Right atrium auricular region (tissue), 2 donors: Measurements from ENCODE around the gene CAMSAP2. TPM values are rescaled to one million over a fixed set of nuclear protein-coding genes. Genes with fewer than 3 reads are reported as not detected.

Source experiments
- DNase-seq: peaks from one replicate; pipeline ENCODE4 v3.0.0-alpha.2; 2019; ENCODE audit warnings: low spot score
- H3K27ac ChIP-seq, 2 donors: fragments of 200-600 bp; sonication (generic); 1 replicate in 1 of 2; 2 replicates in 1 of 2; pipeline ENCODE4 v1.5.1; 2016 to 2019
- H3K27me3 ChIP-seq, 2 donors: fragments of 200-600 bp; sonication (generic); one replicate each; pipeline versions ENCODE4 v1.5.1 to v1.6.0; 2017 to 2019
- H3K36me3 ChIP-seq: fragments of 200-600 bp; sonication (generic); one replicate; pipeline ENCODE4 v1.5.1; 2016
- H3K4me1 ChIP-seq, 2 donors: fragments of 200-600 bp; sonication (generic); one replicate each; pipeline versions ENCODE4 v1.5.1 to v1.6.0; 2017 to 2019
- H3K4me3 ChIP-seq, 2 donors: fragments of 200-600 bp; sonication (generic); 1 replicate in 1 of 2; 2 replicates in 1 of 2; pipeline ENCODE4 v1.5.1; 2017 to 2019; ENCODE audit warnings: mild to moderate bottlenecking in 1 of 2, moderate library complexity in 1 of 2
- H3K9me3 ChIP-seq, 2 donors: fragments of 200-600 bp; sonication (generic); one replicate each; pipeline ENCODE4 v1.5.1; 2019
- CTCF ChIP-seq, 2 donors: fragments of 200-600 bp; sonication (generic); IDR thresholded peaks; one replicate each; pipeline ENCODE4 v1.5.1; 2019; ENCODE audit warnings: antibody characterized with exemption in 2 of 2
- total RNA-seq, 2 donors: library from RNA; depleted of rRNA; stranded (reverse); fragments of >200 nt; gene quantifications; one replicate each; pipeline ENCODE4 v1.1.0, GENCODE V29; 2016

The CAMSAP2 gene
- total RNA-seq, 2 donors from 2014 or later: 34.6 to 36.4 TPM

- no peak overlapping the region for H3K27ac ChIP-seq
- no peak for TF ChIP-seq CTCF (IDR thresholded peaks at IDR 0.05)
- no peak for DNase-seq
- H3K4me1 ChIP-seq: no peaks in the 10 kb centered on the region
- H3K27me3 ChIP-seq: no peaks in the 10 kb centered on the region
- no peak overlapping the region for H3K4me3 ChIP-seq
- H3K36me3 ChIP-seq: no peaks in the 10 kb centered on the region
- H3K9me3 ChIP-seq: no peaks in the 10 kb centered on the region
These were observed 24.0 kb upstream of the CAMSAP2 start for GRCh38 chr1:200714504-200715187.

- H3K4me3 ChIP-seq: no peak overlapping the region
- no peaks in the 10 kb centered on the region for H3K4me1 ChIP-seq
- no peak overlapping the region for H3K27ac ChIP-seq
- H3K36me3 ChIP-seq: no peaks in the 10 kb centered on the region
- H3K9me3 ChIP-seq: no peaks in the 10 kb centered on the region
- no peaks in the 10 kb centered on the region for H3K27me3 ChIP-seq
- no peak for DNase-seq
- TF ChIP-seq CTCF (IDR thresholded peaks at IDR 0.05): no peak
These were observed 18.5 kb upstream of the CAMSAP2 start for GRCh38 chr1:200720199-200720598.

GRCh38 chr1:200724064-200724463 is 14.6 kb upstream of the CAMSAP2 start:
- H3K27ac ChIP-seq: no peak overlapping the region
- H3K4me3 ChIP-seq: no peak overlapping the region
- no peak for TF ChIP-seq CTCF (IDR thresholded peaks at IDR 0.05)
- H3K36me3 ChIP-seq: no peaks in the 10 kb centered on the region
- no peak for DNase-seq
- no peaks in the 10 kb centered on the region for H3K27me3 ChIP-seq
- H3K9me3 ChIP-seq: no peaks in the 10 kb centered on the region
- H3K4me1 ChIP-seq: no peaks in the 10 kb centered on the region

GRCh38 chr1:200727257-200727656 is 11.4 kb upstream of the CAMSAP2 start:
- H3K36me3 ChIP-seq: no peaks in the 10 kb centered on the region
- no peak for TF ChIP-seq CTCF (IDR thresholded peaks at IDR 0.05)
- no peak overlapping the region for H3K27ac ChIP-seq

GRCh38 chr1:200729863-200730262 is 8.8 kb upstream of the CAMSAP2 start:
- no peak for DNase-seq
- no peak overlapping the region for H3K27ac ChIP-seq
- H3K9me3 ChIP-seq: no peaks in the 10 kb centered on the region
- no peaks in the 10 kb centered on the region for H3K4me1 ChIP-seq
- no peak overlapping the region for H3K4me3 ChIP-seq
- TF ChIP-seq CTCF (IDR thresholded peaks at IDR 0.05): no peak
- no peaks in the 10 kb centered on the region for H3K27me3 ChIP-seq
- H3K36me3 ChIP-seq: no peaks in the 10 kb centered on the region

More at GRCh38 chr1:200727257-200727656, 11.4 kb upstream of the CAMSAP2 start:
- Histone ChIP-seq H3K4me3 (no peak overlapping the region), H3K9me3 (no peaks in the 10 kb centered on the region), H3K27me3 (no peaks in the 10 kb centered on the region), H3K4me1 (no peaks in the 10 kb centered on the region)
- DNase-seq: no peak
